ENCODE data around the gene ZNF487.

ZNF487 gene

GRCh38 chr10:43395571-43396060 is 41.3 kb upstream of the ZNF487 start:
- peak overlapping the region; percentile 88 for H3K4me2 ChIP-seq (ENCODE audit: low read length)
- no peaks in the 10 kb centered on the region for H3K9me3 ChIP-seq (ENCODE audit: control insufficient read depth, insufficient read depth, low read length)
- no peaks in the 10 kb centered on the region for H3K9me2 ChIP-seq (replicated peaks; ENCODE audit: control insufficient read depth, low read length)
- peaks cover 67% of the 10 kb centered on the region for H3F3A ChIP-seq (ENCODE audit: control insufficient read depth, insufficient read depth)
- H3K27me3 ChIP-seq (ENCODE audit: control insufficient read depth, low read length): no peaks in the 10 kb centered on the region
- H3K79me2 ChIP-seq (ENCODE audit: control insufficient read depth, low read length): peaks cover 99% of the 10 kb centered on the region
- TF ChIP-seq CTCF (IDR thresholded peaks at IDR 0.05; ENCODE audit: low read depth, low read length, poor library complexity, severe bottlenecking) (no peak), EZH2phosphoT487 (IDR thresholded peaks at IDR 0.05; ENCODE audit: borderline replicate concordance, low read length) (no peak)
- H4K20me1 ChIP-seq (ENCODE audit: control insufficient read depth, insufficient read depth, low read depth, low read length): peaks cover 51% of the 10 kb centered on the region
- peak overlapping the region; percentile 85 for H3K4me3 ChIP-seq (ENCODE audit: low read length)
- H3K27ac ChIP-seq (ENCODE audit: low read depth, low read length): peak overlapping the region; percentile 95
- H3K4me1 ChIP-seq (ENCODE audit: control insufficient read depth, low read length): peaks cover 58% of the 10 kb centered on the region
- peaks cover 94% of the 10 kb centered on the region for H3K36me3 ChIP-seq (ENCODE audit: control insufficient read depth, low read length)

- TF ChIP-seq CTCF (IDR thresholded peaks at IDR 0.05; ENCODE audit: low read depth, low read length, poor library complexity, severe bottlenecking) (no peak), EZH2phosphoT487 (IDR thresholded peaks at IDR 0.05; ENCODE audit: borderline replicate concordance, low read length) (no peak)
- Histone ChIP-seq H3K27me3 (ENCODE audit: control insufficient read depth, low read length) (no peaks in the 10 kb centered on the region), H3F3A (ENCODE audit: control insufficient read depth, insufficient read depth) (peaks cover 69% of the 10 kb centered on the region), H3K27ac (ENCODE audit: low read depth, low read length) (peak overlapping the region; percentile 95), H3K4me2 (ENCODE audit: low read length) (peak overlapping the region; percentile 88), H4K20me1 (ENCODE audit: control insufficient read depth, insufficient read depth, low read depth, low read length) (peaks cover 51% of the 10 kb centered on the region), H3K4me3 (ENCODE audit: low read length) (peak overlapping the region; percentile 85), H3K36me3 (ENCODE audit: control insufficient read depth, low read length) (peaks cover 92% of the 10 kb centered on the region), H3K79me2 (ENCODE audit: control insufficient read depth, low read length) (peaks cover 99% of the 10 kb centered on the region), H3K9me2 (replicated peaks; ENCODE audit: control insufficient read depth, low read length) (no peaks in the 10 kb centered on the region), H3K9me3 (ENCODE audit: control insufficient read depth, insufficient read depth, low read length) (no peaks in the 10 kb centered on the region), H3K4me1 (ENCODE audit: control insufficient read depth, low read length) (peaks cover 65% of the 10 kb centered on the region)
Observed at GRCh38 chr10:43396061-43396927, 40.6 kb upstream of the ZNF487 start.

GRCh38 chr10:43396928-43397624 is 39.8 kb upstream of the ZNF487 start:
- Histone ChIP-seq H3K36me3 (ENCODE audit: control insufficient read depth, low read length) (peaks cover 92% of the 10 kb centered on the region), H3K4me1 (ENCODE audit: control insufficient read depth, low read length) (peaks cover 73% of the 10 kb centered on the region), H3K4me3 (ENCODE audit: low read length) (peak overlapping the region; percentile 85), H3K9me2 (replicated peaks; ENCODE audit: control insufficient read depth, low read length) (no peaks in the 10 kb centered on the region), H3K27me3 (ENCODE audit: control insufficient read depth, low read length) (no peaks in the 10 kb centered on the region), H3F3A (ENCODE audit: control insufficient read depth, insufficient read depth) (peaks cover 72% of the 10 kb centered on the region), H3K27ac (ENCODE audit: low read depth, low read length) (peak overlapping the region; percentile 95), H3K9me3 (ENCODE audit: control insufficient read depth, insufficient read depth, low read length) (no peaks in the 10 kb centered on the region), H3K79me2 (ENCODE audit: control insufficient read depth, low read length) (peaks cover 99% of the 10 kb centered on the region), H4K20me1 (ENCODE audit: control insufficient read depth, insufficient read depth, low read depth, low read length) (peaks cover 56% of the 10 kb centered on the region), H3K4me2 (ENCODE audit: low read length) (peak overlapping the region; percentile 88)
- TF ChIP-seq CTCF (IDR thresholded peaks at IDR 0.05; ENCODE audit: low read depth, low read length, poor library complexity, severe bottlenecking): no peak
- no peak for TF ChIP-seq EZH2phosphoT487 (IDR thresholded peaks at IDR 0.05; ENCODE audit: borderline replicate concordance, low read length)

Data from DOHH2 (cell line).